ENCODE data around the gene PLEKHG4B. TPM values are rescaled to one million over a fixed set of nuclear protein-coding genes. Genes with fewer than 3 reads are reported as not detected.

Gene PLEKHG4B
- total RNA-seq, 1 experiment from 2014 or later: 44.3 TPM

DNA sequence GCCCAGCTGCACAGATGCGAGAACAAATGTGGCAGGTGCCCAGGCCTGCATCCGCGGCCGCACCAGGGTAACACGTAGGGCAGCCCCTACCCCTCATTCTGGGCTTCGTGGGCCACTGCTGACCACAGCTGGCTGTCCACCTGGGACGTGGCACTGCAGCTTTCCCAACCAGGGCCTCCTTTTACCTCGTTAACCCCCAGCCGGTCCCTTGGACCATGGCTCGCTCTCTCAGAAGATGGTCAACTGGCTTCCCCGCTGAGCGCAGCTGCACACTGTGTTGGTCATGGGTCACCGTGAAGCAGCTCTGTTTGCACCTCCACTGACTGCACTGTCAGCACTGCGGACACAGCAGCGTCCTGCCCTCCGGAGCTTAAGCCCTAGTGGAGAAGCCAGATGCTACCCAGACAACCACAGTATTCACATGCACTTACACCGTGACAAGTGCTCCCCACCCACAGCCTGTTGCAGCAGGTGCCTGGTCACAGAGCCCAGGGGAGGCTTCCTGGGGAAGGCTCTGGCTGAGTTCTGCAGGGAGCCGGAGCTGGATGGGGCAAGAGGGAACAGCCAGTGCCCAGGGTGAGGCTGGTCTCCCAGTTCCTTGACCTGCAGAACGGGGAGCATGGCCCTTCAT lies 10.5 kb upstream of the PLEKHG4B start:
- Histone ChIP-seq H4K5ac (ENCODE audit: insufficient read length, low read depth, low read length) (no peak overlapping the region), H3K79me2 (ENCODE audit: insufficient read depth, low read length) (no peaks in the 10 kb centered on the region), H3K56ac (ENCODE audit: insufficient read length, low read depth, low read length) (no peak overlapping the region), H2BK120ac (ENCODE audit: low read depth, low read length, poor library complexity, severe bottlenecking) (no peak overlapping the region), H4K91ac (ENCODE audit: insufficient read length, low read depth, low read length) (no peak overlapping the region), H2AFZ (ENCODE audit: low read length) (no peak overlapping the region), H3K9me3 (ENCODE audit: control insufficient read depth, low read depth, low read length) (no peaks in the 10 kb centered on the region), H3K79me1 (ENCODE audit: insufficient read depth, low read depth, low read length, poor library complexity, severe bottlenecking) (no peaks in the 10 kb centered on the region), H3K14ac (ENCODE audit: insufficient read depth, low read length) (peak overlapping the region; percentile 39; the same call in 1 of the 2 replicates), H2BK20ac (ENCODE audit: low read depth, low read length, poor library complexity, severe bottlenecking) (no peak overlapping the region), H3T11ph (ENCODE audit: low read length) (no peak overlapping the region), H3K4me1 (ENCODE audit: insufficient read depth, low read length) (peaks cover 9% of the 10 kb centered on the region; the same call in 1 of the 2 replicates), H2BK15ac (ENCODE audit: low read depth, low read length) (no peak overlapping the region; the same call in 1 of the 2 replicates), H3K9ac (ENCODE audit: extremely low read depth, insufficient read length, low read length) (no peak overlapping the region), H3K4ac (ENCODE audit: low read depth, low read length) (no peak overlapping the region), H3K23me2 (ENCODE audit: insufficient read length, low read depth, low read length, poor library complexity, severe bottlenecking) (peaks cover 6% of the 10 kb centered on the region), H3K27ac (ENCODE audit: insufficient read length, low read depth, low read length) (no peak overlapping the region), H3K27me3 (ENCODE audit: insufficient read depth, low read length) (no peaks in the 10 kb centered on the region), H4K8ac (replicated peaks; ENCODE audit: insufficient read length, low read depth, low read length) (no peak overlapping the region), H3K4me2 (ENCODE audit: insufficient read depth, insufficient read length, low read length) (peak overlapping the region; percentile 15), H3K18ac (ENCODE audit: insufficient read length, low read depth, low read length) (peak overlapping the region; percentile 32), H2AK5ac (ENCODE audit: insufficient read length, low read length) (no peak overlapping the region), H3K23ac (ENCODE audit: insufficient read length, low read depth, low read length) (no peak overlapping the region), H2BK12ac (ENCODE audit: insufficient read length, low read depth, low read length) (peak overlapping the region; percentile 78), H2BK5ac (ENCODE audit: insufficient read length, low read length) (no peak overlapping the region), H4K20me1 (ENCODE audit: control insufficient read depth, insufficient read depth, insufficient read length) (no peaks in the 10 kb centered on the region)
- H3K9me3 Mint-ChIP-seq: peaks cover 0 to 3% of the 10 kb centered on the region in 2 experiments; a peak in 2 of 5 replicates
- H3K27ac Mint-ChIP-seq: peak overlapping the region; percentile 19 to 94 (median 66); a peak in 5 of 7 replicates
- TF ChIP-seq CTCF (conservative IDR thresholded peaks at IDR 0.05): no peak
- H3K36me3 Mint-ChIP-seq (ENCODE audit: insufficient read depth in 1 of 3, low read depth in 3 of 3): peaks cover 0 to 4% (median 3%) of the 10 kb centered on the region in 3 experiments; a peak in 1 of 7 replicates
- no peak for DNase-seq
- H3K4me3 Mint-ChIP-seq: peak overlapping the region in 1 of 2 experiments; percentile 68; a peak in 1 of 5 replicates
- no CpG with 5 or more reads among the region's 19 CpGs for WGBS (ENCODE audit: extremely low coverage, insufficient read length, low lambda C conversion rate)
- peaks cover 54 to 55% of the 10 kb centered on the region in 2 experiments for H3K4me1 Mint-ChIP-seq
- no peaks in the 10 kb centered on the region; the same call in none of the 2 replicates for H3K27me3 Mint-ChIP-seq (ENCODE audit: low read depth)

All from H9 (cell line).